ENCODE data around the gene SRGN.
"Not testable (repeated sequence)": the region's sequence is repeated elsewhere in the genome, so short reads cannot be mapped to it uniquely, and the experiment has no call there.

Gene SRGN

GRCh38 chr10:69087590-69088470 lies at the start of gene SRGN:
TSS of gene SRGN (plus strand) at chr10:69088103. CDS start at chr10:69088158, 55 bp downstream.
- DNase-seq (ENCODE audit: low read depth, low spot score), result no peak

- not testable (repeated sequence) for DNase-seq (ENCODE audit: low read depth, low spot score)
Measured at GRCh38 chr10:69040904-69041303, 47.0 kb upstream of the SRGN start.

- no peak for DNase-seq (ENCODE audit: low read depth, low spot score)
Measured at GRCh38 chr10:69042417-69042816, 45.5 kb upstream of the SRGN start.

- DNase-seq (ENCODE audit: low read depth, low spot score), result no peak
Measured at GRCh38 chr10:69042838-69043237, 45.1 kb upstream of the SRGN start.

- DNase-seq (ENCODE audit: low read depth, low spot score), result no peak
Measured at GRCh38 chr10:69043931-69044531, 43.9 kb upstream of the SRGN start.

GRCh38 chr10:69044546-69044945 lies 43.4 kb upstream of the SRGN start:
- DNase-seq (ENCODE audit: low read depth, low spot score), result no peak

- DNase-seq (ENCODE audit: low read depth, low spot score), result no peak
Measured at GRCh38 chr10:69045441-69046300, 42.2 kb upstream of the SRGN start.

- DNase-seq (ENCODE audit: low read depth, low spot score), result no peak
Measured at GRCh38 chr10:69047111-69047832, 40.6 kb upstream of the SRGN start.

GRCh38 chr10:69048103-69048502 lies 39.8 kb upstream of the SRGN start:
- no peak for DNase-seq (ENCODE audit: low read depth, low spot score)

- DNase-seq (ENCODE audit: low read depth, low spot score), result no peak
Measured at GRCh38 chr10:69049566-69049961, 38.3 kb upstream of the SRGN start.

- DNase-seq (ENCODE audit: low read depth, low spot score), result no peak
Measured at GRCh38 chr10:69051303-69051702, 36.6 kb upstream of the SRGN start.

- no peak for DNase-seq (ENCODE audit: low read depth, low spot score)
Measured at GRCh38 chr10:69051710-69052487, 36.0 kb upstream of the SRGN start.

GRCh38 chr10:69052736-69053135 lies 35.2 kb upstream of the SRGN start:
- DNase-seq (ENCODE audit: low read depth, low spot score), result no peak

GRCh38 chr10:69055241-69055640 lies 32.7 kb upstream of the SRGN start:
- DNase-seq (ENCODE audit: low read depth, low spot score), result no peak

- DNase-seq (ENCODE audit: low read depth, low spot score), result no peak
Measured at GRCh38 chr10:69056129-69056528, 31.8 kb upstream of the SRGN start.

- no peak for DNase-seq (ENCODE audit: low read depth, low spot score)
Measured at GRCh38 chr10:69056536-69057260, 31.2 kb upstream of the SRGN start.

- no peak for DNase-seq (ENCODE audit: low read depth, low spot score)
Measured at GRCh38 chr10:69057261-69057950, 30.5 kb upstream of the SRGN start.

GRCh38 chr10:69057951-69058297 lies 30.0 kb upstream of the SRGN start:
- DNase-seq (ENCODE audit: low read depth, low spot score), result no peak

GRCh38 chr10:69060127-69060798 lies 27.6 kb upstream of the SRGN start:
- no peak for DNase-seq (ENCODE audit: low read depth, low spot score)
